Measurements from ENCODE around the gene MAP2.

MAP2 gene

GRCh38 chr2:209663656-209664055 lies 239.8 kb downstream of the MAP2 start:
- no peak for DNase-seq

- DNase-seq = no peak
Measured at GRCh38 chr2:209666296-209666695, 242.4 kb downstream of the MAP2 start.

GRCh38 chr2:209671020-209671680 lies 247.3 kb downstream of the MAP2 start:
- DNase-seq = no peak

GRCh38 chr2:209673811-209674210 lies 250.0 kb downstream of the MAP2 start:
- DNase-seq = no peak

- DNase-seq = no peak
Measured at GRCh38 chr2:209680596-209680995, 256.7 kb downstream of the MAP2 start.

- DNase-seq = no peak
Measured at GRCh38 chr2:209681201-209681735, 257.4 kb downstream of the MAP2 start.

GRCh38 chr2:209682646-209683045 lies 258.8 kb downstream of the MAP2 start:
- no peak for DNase-seq

- DNase-seq = no peak
Measured at GRCh38 chr2:209685340-209685739, 261.5 kb downstream of the MAP2 start.

GRCh38 chr2:209685963-209686362 lies 262.1 kb downstream of the MAP2 start:
- no peak for DNase-seq

GRCh38 chr2:209686448-209686847 lies 262.6 kb downstream of the MAP2 start:
- DNase-seq = no peak

- no peak for DNase-seq
Measured at GRCh38 chr2:209687323-209687969, 263.6 kb downstream of the MAP2 start.

GRCh38 chr2:209688385-209688784 lies 264.5 kb downstream of the MAP2 start:
- no peak for DNase-seq

GRCh38 chr2:209690029-209690754 lies 266.3 kb downstream of the MAP2 start:
- DNase-seq = no peak

GRCh38 chr2:209694748-209695147 lies 270.9 kb downstream of the MAP2 start:
- DNase-seq = no peak

- no peak for DNase-seq
Measured at GRCh38 chr2:209696836-209697711, 273.2 kb downstream of the MAP2 start.

GRCh38 chr2:209702775-209703174 lies 278.9 kb downstream of the MAP2 start:
- DNase-seq = no peak

- no peak for DNase-seq
Measured at GRCh38 chr2:209713219-209713618, 289.4 kb downstream of the MAP2 start.

GRCh38 chr2:209719034-209719433 lies 295.2 kb downstream of the MAP2 start:
- no peak for DNase-seq

GRCh38 chr2:209721497-209721896 lies 297.6 kb downstream of the MAP2 start:
- no peak for DNase-seq

GRCh38 chr2:209726311-209726710 lies 302.5 kb downstream of the MAP2 start:
- DNase-seq = no peak

GRCh38 chr2:209727077-209727476 lies 303.2 kb downstream of the MAP2 start:
- DNase-seq = no peak

GRCh38 chr2:209734805-209735204 lies 311.0 kb downstream of the MAP2 start:
- no peak for DNase-seq

GRCh38 chr2:209741953-209742352 lies 318.1 kb downstream of the MAP2 start:
- DNase-seq = no peak
